SIG-M5 treated with dmso at 0.1 percent for 504 hours (cell line): Measurements from ENCODE around the gene CPXM1.

Source experiments
- DNase-seq: peaks from one replicate; lab custom pipeline; 2025; ENCODE audit not compliant: unreplicated experiment; lab: John Stamatoyannopoulos, UW

CPXM1 gene

DNA sequence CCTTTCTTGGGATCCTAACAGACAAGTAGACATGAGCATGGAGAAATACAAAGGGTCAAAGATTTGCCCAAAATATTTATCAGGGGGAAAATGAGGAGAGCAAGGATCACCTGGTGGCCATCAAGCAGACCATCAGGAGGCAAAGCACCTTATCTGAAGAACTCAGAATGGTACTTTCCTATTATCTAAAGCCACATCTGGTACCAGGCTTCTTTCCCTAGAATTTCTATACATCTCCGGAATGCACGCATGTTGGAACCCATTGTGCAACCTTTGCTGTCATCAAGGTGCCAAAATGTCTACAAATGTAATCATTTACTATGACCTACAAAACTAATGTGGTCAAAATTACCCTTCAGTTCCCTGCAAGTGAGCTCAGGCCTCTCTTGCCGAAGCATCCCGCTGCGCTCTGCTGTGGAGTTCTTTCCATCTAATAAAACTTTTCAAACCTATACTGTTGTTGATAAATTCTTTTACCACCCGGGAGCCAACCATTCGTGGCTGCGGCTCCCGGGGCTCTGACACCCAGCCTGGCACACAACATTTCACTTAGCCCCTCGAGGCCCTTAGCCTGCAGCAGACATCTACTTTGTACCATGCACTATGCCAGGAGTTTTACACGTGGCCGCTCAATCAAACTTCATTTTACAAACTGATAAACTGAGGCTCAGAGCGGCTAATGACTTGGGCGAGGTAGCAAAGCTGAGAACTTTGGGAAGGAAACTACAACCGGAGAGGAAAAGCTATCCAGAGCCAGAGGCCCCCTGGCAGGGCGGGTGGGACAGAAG, 3.8 kb upstream of the CPXM1 start:
- DNase-seq = no peak

DNA sequence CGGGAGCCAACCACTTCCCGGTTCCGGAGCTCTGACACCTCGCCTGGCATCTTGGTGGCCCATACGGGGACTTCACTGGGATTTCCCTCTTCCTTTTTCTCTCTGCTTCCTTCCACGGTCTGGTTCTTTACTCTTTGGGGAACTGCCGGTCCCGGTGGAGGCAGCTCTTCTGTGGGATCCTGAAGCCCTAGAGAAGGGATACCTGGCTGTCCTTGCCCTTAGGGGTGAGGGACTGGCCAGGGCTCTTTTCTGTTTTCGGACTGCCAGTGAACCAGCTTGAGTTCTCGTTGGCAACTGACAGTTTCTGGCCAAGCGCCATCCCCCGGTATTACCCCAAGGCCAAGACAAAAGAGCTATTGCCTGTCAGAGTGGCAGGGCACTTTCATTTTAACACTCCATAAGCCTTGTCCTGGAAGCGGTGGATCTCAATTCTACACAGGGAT, 880 bp upstream of the CPXM1 start:
- DNase-seq = no peak

DNA sequence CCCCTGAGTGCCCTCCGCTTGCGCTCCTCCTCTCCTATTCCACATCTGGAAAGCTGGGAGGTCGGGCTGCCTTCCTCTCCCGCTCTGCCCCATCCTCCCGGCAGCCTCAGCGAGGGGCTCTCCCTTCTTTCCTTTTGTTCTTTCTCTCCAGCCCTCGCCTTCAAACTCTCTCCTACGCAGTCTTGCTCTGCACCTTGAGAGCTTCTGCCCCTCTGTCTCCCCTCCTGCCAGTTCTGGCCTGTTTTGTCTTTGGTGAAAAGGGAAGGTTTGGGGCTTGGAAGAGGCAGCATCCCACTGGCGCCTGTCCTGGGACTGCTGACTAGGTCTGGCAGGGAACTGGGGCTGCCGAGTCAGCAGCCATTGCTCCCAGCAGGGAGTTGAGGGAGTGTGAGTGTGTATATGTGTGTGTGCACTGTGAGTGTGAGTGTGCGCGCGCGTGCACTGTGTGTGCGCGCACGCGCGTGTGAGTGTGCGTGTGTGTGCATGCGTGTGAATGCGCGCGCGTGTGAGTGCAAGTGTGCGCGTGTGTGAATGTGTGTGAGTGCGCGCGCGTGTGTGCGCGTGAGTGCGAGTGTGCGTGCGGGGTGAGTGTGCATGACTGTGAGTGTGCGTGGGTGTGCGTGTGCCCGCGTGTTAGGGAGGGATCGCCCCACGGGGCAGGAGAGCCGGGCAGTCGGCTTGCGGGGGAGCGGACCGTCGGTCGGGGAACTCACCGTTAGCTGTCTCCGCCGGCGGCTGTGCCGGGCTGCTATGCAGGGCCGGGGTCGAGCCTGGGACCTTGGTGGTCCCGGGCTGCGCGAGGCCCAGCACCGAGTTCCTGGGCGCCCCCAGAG, 523 bp downstream of the CPXM1 start:
- DNase-seq = no peak

- DNase-seq = no peak
Measured at GRCh38 chr20:2799271-2799670, 1.2 kb downstream of the CPXM1 start.

DNA sequence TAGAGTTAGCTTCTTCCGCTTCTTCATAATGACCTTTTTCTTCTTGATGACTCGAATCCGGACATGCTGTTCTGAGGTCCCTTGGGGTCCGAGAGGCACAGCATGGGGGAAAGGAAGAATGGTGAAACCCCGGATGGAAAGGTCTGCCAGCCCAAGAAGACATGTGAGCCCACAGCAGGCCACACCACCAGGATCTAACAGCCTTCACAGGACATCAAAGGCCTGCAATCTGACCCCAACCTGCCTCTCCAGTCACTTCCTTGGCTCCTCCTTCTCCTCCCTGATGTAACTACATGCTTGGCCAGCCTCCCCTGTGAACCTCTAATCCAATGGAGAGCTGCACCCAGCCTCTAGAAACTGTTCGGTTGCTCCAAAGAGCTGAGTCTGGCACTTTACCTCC, 1.6 kb downstream of the CPXM1 start:
- DNase-seq = no peak

- no peak for DNase-seq
Measured at GRCh38 chr20:2798095-2798805, 2.2 kb downstream of the CPXM1 start.

- DNase-seq = no peak
Measured at GRCh38 chr20:2797136-2797983, 3.1 kb downstream of the CPXM1 start.

DNA sequence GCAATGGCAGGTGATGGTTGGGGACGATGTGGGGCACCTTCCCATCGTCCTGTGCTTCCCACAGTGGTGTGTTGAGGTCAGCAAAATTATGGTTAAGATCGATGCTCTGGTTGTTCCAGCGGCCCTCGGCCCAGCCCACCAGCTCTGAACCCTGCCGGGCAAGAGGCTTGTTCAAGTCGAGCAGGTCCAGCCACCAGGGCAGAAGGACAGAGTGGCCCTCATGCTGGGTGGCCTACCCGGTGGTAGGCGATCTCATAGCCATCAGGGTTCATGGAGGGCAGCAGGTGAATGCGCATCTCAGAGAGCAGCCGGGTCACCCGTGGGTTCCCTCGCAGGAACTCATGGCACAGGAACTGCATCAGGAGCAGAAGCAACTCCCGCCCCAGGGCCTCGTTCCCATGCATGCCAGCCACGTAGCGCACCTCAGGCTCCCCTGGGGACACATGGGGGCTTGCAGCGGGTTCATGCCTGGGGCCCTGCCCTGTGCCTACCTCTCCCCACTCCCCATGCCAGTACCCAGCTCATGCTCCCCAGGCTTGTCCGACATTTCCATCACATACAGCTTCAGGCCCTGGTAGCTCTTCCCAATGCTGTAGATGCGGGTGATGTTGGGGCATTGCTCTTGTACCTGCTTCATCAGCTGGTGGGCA, 4.3 kb downstream of the CPXM1 start:
- no peak for DNase-seq

- DNase-seq = no peak
Measured at GRCh38 chr20:2795451-2795850, 5.0 kb downstream of the CPXM1 start.

GRCh38 chr20:2794866-2795447, 5.5 kb downstream of the CPXM1 start:
- DNase-seq = no peak

DNA sequence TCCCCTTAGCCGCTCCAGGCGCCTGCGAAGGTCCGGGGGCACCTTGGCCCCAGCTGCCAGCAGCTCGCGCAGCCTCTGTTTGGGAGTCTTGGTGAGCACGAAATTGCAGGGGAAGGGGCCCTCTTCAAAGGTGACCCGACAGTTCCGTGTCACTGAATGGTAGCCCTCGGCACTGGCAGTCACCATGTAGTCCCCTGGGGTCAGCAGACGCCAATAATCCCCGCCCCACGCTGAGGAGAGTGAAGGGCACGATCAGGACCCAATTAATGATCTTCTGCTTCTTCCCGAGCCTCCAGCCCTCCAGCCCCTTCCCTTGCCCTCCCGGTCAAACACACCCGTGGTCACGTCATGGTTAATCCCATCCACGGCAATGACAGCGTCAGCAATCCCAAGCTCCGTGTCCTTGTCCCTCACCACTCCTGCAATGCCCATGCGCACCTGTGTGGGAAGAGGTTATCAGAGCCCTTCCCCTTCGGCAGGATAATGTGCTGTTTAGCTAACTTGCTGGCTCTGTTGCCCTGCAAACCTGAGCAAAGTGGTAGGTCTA, 6.2 kb downstream of the CPXM1 start:
- DNase-seq = no peak

DNA sequence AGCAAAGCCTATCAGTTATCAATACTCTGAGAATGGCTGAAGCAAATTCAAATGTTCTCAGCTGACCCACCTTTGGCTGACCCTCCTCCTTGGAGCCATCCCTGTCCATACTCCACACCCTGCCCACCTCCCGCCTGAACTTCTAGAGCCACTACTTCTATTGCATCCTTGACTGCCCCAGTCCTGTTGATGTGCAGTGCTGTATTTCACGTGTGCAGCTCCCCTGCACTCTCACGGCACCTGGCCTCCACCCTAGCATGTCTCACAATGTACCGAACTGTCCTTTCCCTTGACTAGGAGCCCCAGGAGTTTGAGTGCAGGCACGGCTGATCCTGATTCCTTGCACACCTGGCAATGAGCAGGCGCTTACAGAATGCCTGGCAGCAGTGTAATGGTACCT, 7.0 kb downstream of the CPXM1 start:
- no peak for DNase-seq

DNA sequence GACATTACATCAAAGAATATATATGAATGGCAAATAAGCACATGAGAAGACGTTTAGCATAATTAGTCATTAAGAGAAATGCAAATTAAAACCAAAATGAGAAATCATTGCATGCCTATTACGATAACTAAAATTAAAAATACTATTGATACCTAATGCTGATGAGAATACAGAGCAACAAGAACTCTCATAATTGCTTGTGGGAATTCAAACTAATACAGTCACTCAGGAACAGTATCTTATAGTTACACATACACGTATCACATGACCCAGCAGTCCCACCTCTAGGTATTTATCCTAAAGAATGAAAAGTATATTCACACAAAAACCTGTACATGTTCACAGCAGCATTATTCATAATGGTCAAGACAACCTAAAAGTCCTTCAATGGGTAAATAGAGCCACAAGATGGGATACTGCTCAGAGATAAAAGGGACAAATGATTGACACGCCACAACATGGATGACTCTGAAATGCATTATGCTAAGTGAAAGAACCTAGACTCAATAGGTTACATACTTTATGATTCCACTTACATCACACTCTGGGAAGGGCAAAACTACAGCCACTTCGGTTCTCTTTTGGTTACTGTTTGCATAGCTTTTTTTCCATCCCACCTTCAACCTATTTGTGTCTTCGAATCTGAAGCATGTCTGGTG, 16.4 kb downstream of the CPXM1 start:
- no peak for DNase-seq

GRCh38 chr20:2780948-2781347, 19.5 kb downstream of the CPXM1 start:
- no peak for DNase-seq

- DNase-seq = peak; percentile 7
Measured at GRCh38 chr20:2778602-2779321, 21.7 kb downstream of the CPXM1 start.

DNA sequence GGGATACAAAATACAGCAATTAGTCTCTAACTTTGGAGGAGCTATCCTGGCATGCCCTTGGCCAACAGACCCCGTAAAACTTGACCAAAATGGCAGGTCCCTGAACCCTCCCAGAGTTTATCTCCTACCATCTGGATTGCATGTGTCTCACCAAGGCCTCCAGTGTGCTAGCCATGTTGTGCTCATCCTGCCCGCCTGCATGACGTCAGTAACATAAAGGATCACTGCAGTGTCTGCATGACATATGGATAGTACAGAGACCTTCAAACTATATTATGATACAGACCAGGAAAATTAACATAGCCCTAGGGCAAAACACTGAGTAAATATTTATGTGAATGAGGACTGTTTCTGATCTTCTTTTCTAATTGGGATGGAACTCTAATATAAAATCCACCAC, 25.3 kb downstream of the CPXM1 start:
- no peak for DNase-seq

DNA sequence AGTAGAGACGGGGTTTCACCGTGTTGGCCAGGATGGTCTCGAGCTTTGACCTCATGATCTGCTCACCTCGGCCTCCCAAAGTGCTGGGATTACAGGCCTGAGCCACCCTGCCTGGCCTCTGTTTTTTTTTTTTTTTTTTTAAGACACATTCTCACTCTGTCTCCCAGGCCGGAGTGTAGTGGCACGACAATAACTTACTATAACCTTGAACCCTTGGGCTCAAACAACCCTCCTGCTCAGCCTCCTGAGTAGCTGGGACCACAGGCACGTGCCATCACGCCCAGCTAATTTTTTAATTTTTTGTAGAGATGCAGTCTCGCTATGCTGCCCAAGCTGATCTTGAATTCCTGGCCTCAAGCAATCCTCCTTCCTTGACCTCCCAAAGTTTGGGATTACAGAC, 26.6 kb downstream of the CPXM1 start:
- no peak for DNase-seq

GRCh38 chr20:2771631-2772080, 28.8 kb downstream of the CPXM1 start:
- no peak for DNase-seq
